ENCODE results near the gene ATG9A.

DNA sequence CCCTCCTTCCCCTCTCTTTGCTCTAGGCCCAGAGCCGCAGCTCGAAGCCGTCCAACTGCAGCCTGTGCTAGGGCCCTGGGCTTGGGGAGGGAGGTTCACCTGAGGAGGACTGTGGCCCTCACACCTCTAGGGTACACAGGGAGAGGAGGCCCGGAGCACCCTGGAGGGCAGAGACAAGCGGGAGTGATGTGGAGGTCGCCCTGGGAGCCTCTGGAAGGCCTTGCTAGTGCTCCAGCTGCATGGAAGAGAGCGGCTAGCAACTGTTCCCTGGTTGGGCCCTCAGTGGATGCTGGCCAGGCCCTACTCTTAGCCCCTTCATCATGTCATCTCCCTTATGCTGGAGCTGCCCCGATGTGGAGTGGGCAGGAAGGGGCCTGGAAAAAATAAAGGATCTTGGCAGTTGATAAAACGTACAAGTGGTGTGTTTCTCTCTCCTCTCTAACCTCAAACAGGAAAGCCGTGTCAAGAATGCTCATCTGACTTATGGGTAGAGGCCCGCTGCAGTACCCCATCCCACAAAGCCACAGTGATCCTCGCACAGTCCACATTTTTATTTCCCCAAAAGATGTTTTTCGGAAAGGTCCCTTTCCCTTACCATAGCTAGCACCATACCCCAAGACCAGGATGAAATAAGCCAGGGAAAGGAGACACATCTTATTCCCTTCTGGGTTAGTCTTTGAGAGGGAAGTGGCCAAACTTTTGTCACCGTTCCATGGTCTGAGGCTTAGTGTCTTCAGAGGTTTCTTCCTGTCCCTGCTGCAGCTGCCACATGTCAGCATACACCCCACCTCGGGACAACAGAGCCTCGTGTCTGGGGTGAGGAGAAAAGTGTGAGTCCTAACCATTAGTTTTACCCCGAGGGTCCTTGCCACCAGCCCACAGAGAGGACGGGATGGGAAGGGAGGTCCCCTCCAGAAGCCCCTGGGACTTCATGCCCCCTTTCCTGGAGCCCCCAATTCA, 19.9 kb downstream of the ATG9A start:
- TF ChIP-seq, protein P1, sequence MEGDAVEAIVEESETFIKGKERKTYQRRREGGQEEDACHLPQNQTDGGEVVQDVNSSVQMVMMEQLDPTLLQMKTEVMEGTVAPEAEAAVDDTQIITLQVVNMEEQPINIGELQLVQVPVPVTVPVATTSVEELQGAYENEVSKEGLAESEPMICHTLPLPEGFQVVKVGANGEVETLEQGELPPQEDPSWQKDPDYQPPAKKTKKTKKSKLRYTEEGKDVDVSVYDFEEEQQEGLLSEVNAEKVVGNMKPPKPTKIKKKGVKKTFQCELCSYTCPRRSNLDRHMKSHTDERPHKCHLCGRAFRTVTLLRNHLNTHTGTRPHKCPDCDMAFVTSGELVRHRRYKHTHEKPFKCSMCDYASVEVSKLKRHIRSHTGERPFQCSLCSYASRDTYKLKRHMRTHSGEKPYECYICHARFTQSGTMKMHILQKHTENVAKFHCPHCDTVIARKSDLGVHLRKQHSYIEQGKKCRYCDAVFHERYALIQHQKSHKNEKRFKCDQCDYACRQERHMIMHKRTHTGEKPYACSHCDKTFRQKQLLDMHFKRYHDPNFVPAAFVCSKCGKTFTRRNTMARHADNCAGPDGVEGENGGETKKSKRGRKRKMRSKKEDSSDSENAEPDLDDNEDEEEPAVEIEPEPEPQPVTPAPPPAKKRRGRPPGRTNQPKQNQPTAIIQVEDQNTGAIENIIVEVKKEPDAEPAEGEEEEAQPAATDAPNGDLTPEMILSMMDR (IDR thresholded peaks at IDR 0.05): no peak
- no peak for TF ChIP-seq POLR2A (IDR thresholded peaks at IDR 0.05)
